ENCODE measurements around the gene NLRP4. TPM values are rescaled to one million over a fixed set of nuclear protein-coding genes. Genes with fewer than 3 reads are reported as not detected.

The NLRP4 gene
- total RNA-seq, 4 donors from 2014 or later, result not detected

DNA sequence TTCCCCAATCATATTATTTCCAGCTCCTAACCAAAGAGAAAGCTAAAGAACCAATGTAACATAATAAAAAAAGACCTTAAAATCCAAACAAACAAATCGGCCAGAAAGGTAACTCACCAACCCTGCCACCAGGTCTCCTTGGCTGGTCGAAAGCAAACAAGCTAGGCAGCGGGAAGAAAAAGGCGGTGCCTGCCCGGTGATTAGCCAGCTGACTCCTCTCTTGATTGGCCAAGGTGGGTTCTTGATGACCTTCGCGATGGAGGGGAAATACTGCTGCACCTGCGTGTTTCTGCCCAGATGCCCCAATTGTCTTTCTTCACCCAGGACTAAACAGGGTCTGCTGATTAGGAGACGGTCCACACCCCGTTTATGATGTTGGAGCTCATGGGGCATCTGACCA is 4.5 kb upstream of the NLRP4 start, which contains the start of gene NLRP11:
Gene NLRP11, minus strand, starts transcription at position 154 of the 400 bp plus-strand sequence. CDS start 13,825 bp downstream, outside the sequence.
- no peaks in the 10 kb centered on the region for H3K36me3 ChIP-seq
- H3K4me3 ChIP-seq, result no peak within 1 kb of the TSS
- DNase-seq (ENCODE audit: low spot score in 2 of 2), result no peak
- H3K27me3 ChIP-seq, result no peaks in the 10 kb centered on the region
- peaks cover 0 to 10% (median 0%) of the 10 kb centered on the region in 4 donors for H3K9me3 ChIP-seq
- H3K4me1 ChIP-seq, result no peaks in the 10 kb centered on the region
- WGBS, 2 donors, result 85 to 87% methylated on average over 10 of the region's 10 CpGs
- no peak within 1 kb of the TSS for H3K27ac ChIP-seq
- TF ChIP-seq, protein P1, sequence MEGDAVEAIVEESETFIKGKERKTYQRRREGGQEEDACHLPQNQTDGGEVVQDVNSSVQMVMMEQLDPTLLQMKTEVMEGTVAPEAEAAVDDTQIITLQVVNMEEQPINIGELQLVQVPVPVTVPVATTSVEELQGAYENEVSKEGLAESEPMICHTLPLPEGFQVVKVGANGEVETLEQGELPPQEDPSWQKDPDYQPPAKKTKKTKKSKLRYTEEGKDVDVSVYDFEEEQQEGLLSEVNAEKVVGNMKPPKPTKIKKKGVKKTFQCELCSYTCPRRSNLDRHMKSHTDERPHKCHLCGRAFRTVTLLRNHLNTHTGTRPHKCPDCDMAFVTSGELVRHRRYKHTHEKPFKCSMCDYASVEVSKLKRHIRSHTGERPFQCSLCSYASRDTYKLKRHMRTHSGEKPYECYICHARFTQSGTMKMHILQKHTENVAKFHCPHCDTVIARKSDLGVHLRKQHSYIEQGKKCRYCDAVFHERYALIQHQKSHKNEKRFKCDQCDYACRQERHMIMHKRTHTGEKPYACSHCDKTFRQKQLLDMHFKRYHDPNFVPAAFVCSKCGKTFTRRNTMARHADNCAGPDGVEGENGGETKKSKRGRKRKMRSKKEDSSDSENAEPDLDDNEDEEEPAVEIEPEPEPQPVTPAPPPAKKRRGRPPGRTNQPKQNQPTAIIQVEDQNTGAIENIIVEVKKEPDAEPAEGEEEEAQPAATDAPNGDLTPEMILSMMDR (IDR thresholded peaks at IDR 0.05), result no peak
- TF ChIP-seq POLR2A (IDR thresholded peaks at IDR 0.05) (no peak), EP300 (IDR thresholded peaks at IDR 0.05) (no peak)

DNA sequence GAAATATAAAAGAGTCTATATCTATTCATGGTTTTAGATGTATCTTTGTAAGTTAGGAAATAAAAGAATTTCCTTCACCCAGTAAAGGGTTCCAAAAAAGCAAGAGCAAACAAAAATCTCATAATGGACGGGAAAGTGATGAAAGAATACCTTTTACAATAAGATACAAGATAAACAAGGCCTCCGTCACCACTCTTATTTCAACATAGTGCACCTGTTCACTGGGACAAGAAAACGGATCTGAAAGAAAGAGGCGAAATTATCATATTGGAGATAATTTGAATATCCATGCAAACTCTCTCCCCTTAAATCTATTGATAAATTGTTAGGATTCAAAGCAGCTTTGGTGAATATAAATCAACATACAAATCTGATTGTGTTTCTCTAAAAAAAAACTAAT is 3.7 kb upstream of the NLRP4 start:
- Histone ChIP-seq H3K27ac (no peak overlapping the region), H3K4me3 (no peak overlapping the region), H3K9me3 (peaks cover 0 to 12% (median 0%) of the 10 kb centered on the region in 4 donors), H3K36me3 (no peaks in the 10 kb centered on the region), H3K4me1 (no peaks in the 10 kb centered on the region), H3K27me3 (no peaks in the 10 kb centered on the region)
- no peak for DNase-seq (ENCODE audit: low spot score in 2 of 2)
- 71 to 78% methylated on average over 4 of the region's 4 CpGs for WGBS, 2 donors
- TF ChIP-seq EP300 (IDR thresholded peaks at IDR 0.05), result no peak
- TF ChIP-seq, protein P1 (IDR thresholded peaks at IDR 0.05), result no peak
- TF ChIP-seq POLR2A (IDR thresholded peaks at IDR 0.05), result no peak

DNA sequence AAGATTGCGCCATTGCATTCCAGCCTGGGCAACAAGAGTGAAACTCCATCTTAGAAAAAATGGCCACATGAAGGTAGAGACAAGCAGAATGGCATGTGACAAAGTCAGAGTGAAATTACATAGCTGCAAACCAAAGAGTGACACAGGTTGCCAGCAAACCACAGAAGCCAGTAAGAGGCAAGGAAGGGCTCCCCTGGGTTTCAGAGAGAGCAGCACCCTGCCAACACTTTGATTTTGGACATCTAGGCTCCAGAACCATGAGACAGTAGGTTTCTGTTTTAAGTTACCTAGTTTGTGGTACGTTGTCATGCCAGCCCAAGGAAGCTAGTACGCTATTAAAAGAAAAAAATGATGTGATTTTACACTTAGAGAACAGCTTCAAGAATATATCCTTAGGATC is 1.9 kb downstream of the NLRP4 start:
- Histone ChIP-seq H3K27ac (no peak overlapping the region), H3K36me3 (no peaks in the 10 kb centered on the region), H3K9me3 (peaks cover 0 to 31% (median 2%) of the 10 kb centered on the region in 4 donors), H3K4me1 (no peaks in the 10 kb centered on the region), H3K27me3 (no peaks in the 10 kb centered on the region), H3K4me3 (no peak overlapping the region)
- TF ChIP-seq POLR2A (IDR thresholded peaks at IDR 0.05) (no peak), EP300 (IDR thresholded peaks at IDR 0.05) (no peak)
- TF ChIP-seq, protein P1 (IDR thresholded peaks at IDR 0.05), result no peak
- WGBS, 2 donors, result 79 to 80% methylated on average over 3 of the region's 3 CpGs
- no peak for DNase-seq (ENCODE audit: low spot score in 2 of 2)

DNA sequence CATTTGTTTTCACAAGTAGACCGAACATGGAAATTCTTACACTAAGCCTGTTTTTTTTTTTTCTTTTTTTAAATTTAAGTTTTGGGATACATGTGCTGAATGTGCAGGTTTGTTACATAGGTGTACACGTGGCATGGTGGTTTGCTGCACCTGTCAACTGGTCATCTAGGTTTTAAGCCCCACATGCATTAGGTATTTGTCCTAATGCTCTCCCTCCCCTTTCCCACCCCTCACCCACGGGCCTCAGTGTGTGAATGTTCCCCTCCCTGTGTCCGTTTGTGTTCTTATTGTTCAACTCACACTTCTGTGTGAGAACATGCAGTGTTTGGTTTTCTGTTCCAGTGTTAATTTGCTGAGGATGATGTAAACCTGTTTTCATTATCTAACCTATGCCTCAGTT is 2.6 kb downstream of the NLRP4 start:
- H3K4me3 ChIP-seq, result no peak overlapping the region
- DNase-seq (ENCODE audit: low spot score in 2 of 2), result no peak
- no peaks in the 10 kb centered on the region for H3K27me3 ChIP-seq
- H3K9me3 ChIP-seq, result peaks cover 0 to 36% (median 2%) of the 10 kb centered on the region in 4 donors
- H3K36me3 ChIP-seq, result no peaks in the 10 kb centered on the region
- TF ChIP-seq POLR2A (IDR thresholded peaks at IDR 0.05), result no peak
- TF ChIP-seq, protein P1 (IDR thresholded peaks at IDR 0.05), result no peak
- no peak for TF ChIP-seq EP300 (IDR thresholded peaks at IDR 0.05)
- 52% methylated on average over 4 of the region's 4 CpGs for WGBS, 2 donors
- no peaks in the 10 kb centered on the region for H3K4me1 ChIP-seq
- no peak overlapping the region for H3K27ac ChIP-seq

DNA sequence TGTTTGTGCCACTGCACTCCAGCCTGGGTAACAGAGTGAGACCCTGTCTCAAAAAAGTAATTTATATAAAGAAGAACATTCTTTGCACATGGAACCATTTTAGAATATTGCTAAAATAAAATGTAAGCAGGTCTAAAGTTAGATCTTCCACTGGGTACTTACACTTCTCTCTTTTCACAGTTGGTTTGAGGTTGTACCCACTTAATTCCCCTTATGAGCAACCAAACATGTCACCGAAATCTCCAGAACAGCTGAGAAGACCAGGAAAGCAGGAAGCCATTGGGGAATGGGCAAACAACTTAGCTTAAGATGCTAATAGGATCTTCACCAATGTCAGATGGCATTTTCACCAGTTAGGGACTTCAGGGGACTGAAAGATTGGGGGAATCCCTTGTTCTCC is 18.8 kb downstream of the NLRP4 start:
- Histone ChIP-seq H3K36me3 (no peaks in the 10 kb centered on the region), H3K27ac (no peak overlapping the region), H3K27me3 (no peaks in the 10 kb centered on the region), H3K4me1 (no peaks in the 10 kb centered on the region), H3K4me3 (no peak overlapping the region), H3K9me3 (peaks cover 0 to 28% (median 0%) of the 10 kb centered on the region in 4 donors)
- no peak for DNase-seq (ENCODE audit: low spot score in 2 of 2)
- TF ChIP-seq EP300 (IDR thresholded peaks at IDR 0.05), result no peak
- TF ChIP-seq, protein P1 (IDR thresholded peaks at IDR 0.05), result no peak
- TF ChIP-seq POLR2A (IDR thresholded peaks at IDR 0.05), result no peak
- WGBS, 2 donors, result 65 to 75% methylated on average over 1 of the region's 1 CpG

Measured in tibial nerve (tissue), 4 donors.